ENCODE data around the gene ASIP. TPM values are rescaled to one million over a fixed set of nuclear protein-coding genes. Genes with fewer than 3 reads are reported as not detected.
A peak's percentile ranks its signal among the peaks of the same experiment; 100 is the strongest.
"Not testable (repeated sequence)": the region's sequence is repeated elsewhere in the genome, so short reads cannot be mapped to it uniquely, and the experiment has no call there.

The ASIP gene, protein sequence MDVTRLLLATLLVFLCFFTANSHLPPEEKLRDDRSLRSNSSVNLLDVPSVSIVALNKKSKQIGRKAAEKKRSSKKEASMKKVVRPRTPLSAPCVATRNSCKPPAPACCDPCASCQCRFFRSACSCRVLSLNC
- not detected for total RNA-seq (ENCODE audit: insufficient read depth, low replicate concordance)

GRCh38 chr20:34240693-34241615 lies at the start of gene ASIP:
ASIP (plus strand) TSS chr20:34241423; CDS start chr20:34260375, 18,952 bp downstream.
- DNase-seq (ENCODE audit: low spot score): no peak

GRCh38 chr20:34193051-34193450 lies 48.2 kb upstream of the ASIP start:
- DNase-seq (ENCODE audit: low spot score): no peak

- no peak for DNase-seq (ENCODE audit: low spot score)
These were observed 42.0 kb upstream of the ASIP start for GRCh38 chr20:34199183-34199582.

DNA sequence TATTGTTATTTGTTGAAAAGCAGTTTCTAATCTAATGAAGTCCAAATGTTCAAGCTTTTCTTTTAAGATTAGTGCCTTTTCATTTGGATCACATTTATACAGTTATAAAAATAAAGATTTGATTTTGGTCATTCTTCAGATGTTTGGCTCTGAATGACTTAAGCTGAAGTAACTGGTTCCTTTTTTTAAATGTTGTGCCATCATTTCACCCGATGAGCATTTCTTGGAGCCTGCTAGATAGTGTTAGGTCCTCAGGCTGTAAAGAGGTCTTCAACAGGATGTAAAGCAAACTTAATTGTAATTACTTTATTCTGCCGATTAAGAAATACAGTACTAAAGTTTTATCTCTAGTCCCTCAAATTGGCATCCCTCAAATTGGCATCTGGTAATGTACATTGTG lies 41.2 kb upstream of the ASIP start:
- no peak for DNase-seq (ENCODE audit: low spot score)

GRCh38 chr20:34201531-34201930 lies 39.7 kb upstream of the ASIP start:
- DNase-seq (ENCODE audit: low spot score): no peak

GRCh38 chr20:34205172-34205880 lies 35.9 kb upstream of the ASIP start:
- DNase-seq (ENCODE audit: low spot score): not testable (repeated sequence)

DNA sequence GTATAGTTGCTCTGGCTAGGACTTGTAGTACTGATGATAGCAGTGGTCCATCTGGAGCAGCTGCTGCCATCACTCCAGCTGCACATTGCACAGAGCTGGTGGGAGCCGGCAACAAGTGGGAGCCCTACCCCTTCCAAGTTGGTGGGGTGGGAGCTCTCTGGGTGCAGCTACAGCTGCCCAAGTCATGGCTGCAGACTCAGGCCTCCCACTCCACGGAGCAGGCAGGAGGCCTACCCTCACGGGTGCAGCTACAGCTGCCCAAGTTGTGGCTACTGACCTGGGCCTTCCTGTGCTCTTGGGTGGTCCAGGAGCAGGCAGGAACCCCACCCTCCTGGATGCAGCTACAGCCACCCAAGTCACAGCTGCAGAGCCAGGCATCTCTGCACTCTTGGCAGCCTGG lies 32.1 kb upstream of the ASIP start:
- DNase-seq (ENCODE audit: low spot score): no peak

DNA sequence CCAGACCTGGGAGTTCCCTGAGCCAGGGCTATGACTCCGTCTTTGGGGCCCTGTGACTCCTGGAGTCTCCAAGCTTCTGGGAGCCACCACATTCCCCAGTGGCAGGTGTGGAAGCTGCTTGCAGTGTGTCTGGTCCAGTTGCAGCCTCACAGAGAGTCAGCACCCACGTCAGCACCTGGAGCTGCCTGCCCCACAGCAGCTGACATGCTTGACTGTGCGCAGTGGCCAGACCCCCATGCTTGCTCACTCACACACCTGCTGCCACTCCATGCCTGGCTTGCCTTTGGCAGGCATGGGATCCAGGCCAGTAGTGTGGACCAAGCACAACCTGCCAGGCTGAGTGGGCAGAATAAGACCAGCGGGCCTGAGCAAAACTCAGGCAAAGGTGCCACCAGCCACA lies 31.0 kb upstream of the ASIP start:
- DNase-seq (ENCODE audit: low spot score): no peak

GRCh38 chr20:34211591-34211990 lies 29.6 kb upstream of the ASIP start:
- no peak for DNase-seq (ENCODE audit: low spot score)

DNA sequence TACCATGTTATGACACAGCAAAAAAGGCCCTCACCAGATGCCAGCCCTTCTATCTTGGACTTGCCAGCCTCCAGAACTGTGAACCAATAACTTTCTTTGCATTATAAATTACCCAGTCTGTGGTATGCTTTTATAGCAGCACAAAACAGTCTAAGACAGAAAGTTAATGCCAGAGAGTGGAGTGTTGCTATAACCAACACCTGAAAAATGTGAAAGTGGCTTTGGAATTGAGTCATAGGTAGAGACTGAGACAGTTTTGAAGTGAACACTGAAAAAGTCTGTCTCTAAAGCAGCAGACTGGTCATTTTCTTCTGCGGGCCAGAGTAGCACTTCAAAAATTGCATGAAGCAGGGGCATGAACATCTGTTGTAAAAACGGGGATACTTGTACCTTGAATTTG lies 28.0 kb upstream of the ASIP start:
- no peak for DNase-seq (ENCODE audit: low spot score)

- DNase-seq (ENCODE audit: low spot score): peak; percentile 75
These were observed 25.4 kb upstream of the ASIP start for GRCh38 chr20:34215711-34216381.

- DNase-seq (ENCODE audit: low spot score): no peak
These were observed 24.9 kb upstream of the ASIP start for GRCh38 chr20:34216382-34216742.

GRCh38 chr20:34220561-34220960 lies 20.7 kb upstream of the ASIP start:
- DNase-seq (ENCODE audit: low spot score): no peak

DNA sequence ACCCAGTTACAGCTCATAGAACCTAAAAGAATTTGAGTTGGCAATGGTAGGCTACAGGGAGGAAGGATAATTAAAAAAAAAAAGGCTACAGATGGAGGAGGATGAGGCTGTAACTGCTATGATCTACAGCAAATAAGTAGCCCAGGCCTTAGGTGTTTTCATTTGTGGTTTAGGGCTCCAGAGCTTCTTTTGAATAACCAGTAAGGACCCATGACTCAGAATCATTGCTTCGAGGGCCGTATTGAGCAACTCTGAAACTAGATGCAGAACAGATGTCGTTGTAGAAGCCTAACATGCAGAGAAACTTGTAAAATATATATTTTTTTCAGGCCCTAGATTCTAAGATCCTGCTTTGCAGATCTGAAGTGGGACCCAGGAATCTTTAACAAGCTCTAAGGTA lies 19.0 kb upstream of the ASIP start:
- peak; percentile 79 for DNase-seq (ENCODE audit: low spot score)

DNA sequence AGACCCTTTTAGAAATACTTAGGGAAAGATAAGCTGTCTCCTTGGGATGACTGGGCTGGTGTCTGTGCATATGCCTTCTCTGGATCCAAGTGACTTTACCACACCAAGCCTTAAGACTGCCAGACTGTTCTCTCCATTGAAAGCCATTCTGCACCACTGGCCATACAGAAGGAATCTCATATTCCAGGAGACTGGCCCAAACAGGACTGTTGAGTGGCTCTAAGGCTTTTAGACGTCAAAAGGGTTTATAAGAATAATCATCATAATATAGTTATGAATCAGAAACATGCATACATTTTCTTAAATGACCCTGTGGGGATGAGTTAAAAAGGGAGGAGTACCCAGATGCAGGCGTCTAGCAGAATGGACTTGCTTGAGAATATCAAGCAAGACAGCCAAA lies 17.0 kb upstream of the ASIP start:
- not testable (repeated sequence) for DNase-seq (ENCODE audit: low spot score)

DNA sequence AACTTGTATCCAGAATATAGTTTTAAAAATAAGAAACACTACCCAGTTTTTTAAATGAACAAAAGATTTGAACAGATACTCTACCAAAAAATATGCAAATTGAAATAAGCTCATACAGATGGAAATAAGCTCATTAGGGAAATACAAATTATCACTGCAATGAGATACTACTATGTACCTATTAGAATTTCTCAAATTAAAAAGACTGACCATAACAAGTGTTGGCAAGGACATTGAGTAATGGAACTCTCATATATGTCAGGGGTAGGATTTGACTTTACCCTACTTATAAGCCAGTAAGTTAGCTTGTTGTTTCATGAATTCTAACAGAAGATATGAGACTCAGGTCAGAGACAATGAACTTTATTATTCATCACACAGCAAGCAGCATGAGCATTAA lies 9.6 kb upstream of the ASIP start:
- DNase-seq (ENCODE audit: low spot score): no peak

GRCh38 chr20:34232494-34233087 lies 8.6 kb upstream of the ASIP start:
- DNase-seq (ENCODE audit: low spot score): no peak

DNA sequence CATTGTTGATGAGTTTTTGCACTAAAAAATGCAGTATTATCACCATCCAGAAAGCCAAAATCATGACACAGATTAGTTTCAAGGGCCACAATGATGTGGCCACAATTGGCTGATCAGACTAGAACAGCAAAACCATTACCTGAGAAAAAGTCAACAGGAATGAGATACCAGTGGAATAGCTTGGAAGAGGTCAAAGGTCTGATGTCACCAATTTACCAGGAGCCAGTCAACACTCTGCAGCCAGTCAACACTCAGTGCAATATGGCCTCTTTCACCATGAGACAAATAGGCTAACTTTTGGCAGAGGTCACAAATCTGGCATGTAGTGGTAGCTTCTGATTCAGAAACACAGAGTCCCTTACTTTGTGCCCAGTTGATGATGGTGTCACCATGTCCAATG lies 7.5 kb upstream of the ASIP start:
- no peak for DNase-seq (ENCODE audit: low spot score)

GRCh38 chr20:34235875-34236274 lies 5.3 kb upstream of the ASIP start:
- DNase-seq (ENCODE audit: low spot score): no peak

GRCh38 chr20:34237942-34238341 lies 3.3 kb upstream of the ASIP start:
- DNase-seq (ENCODE audit: low spot score): no peak

GRCh38 chr20:34240121-34240520 lies 1.1 kb upstream of the ASIP start:
- no peak for DNase-seq (ENCODE audit: low spot score)

- not testable (repeated sequence) for DNase-seq (ENCODE audit: low spot score)
These were observed 792 bp downstream of the ASIP start for GRCh38 chr20:34242015-34242414.
